ENCODE results near the gene ERC1. TPM values are rescaled to one million over a fixed set of nuclear protein-coding genes. Genes with fewer than 3 reads are reported as not detected.

Gene ERC1
- total RNA-seq, 2 experiments from 2014 or later, result 40.1 to 49.6 TPM

DNA sequence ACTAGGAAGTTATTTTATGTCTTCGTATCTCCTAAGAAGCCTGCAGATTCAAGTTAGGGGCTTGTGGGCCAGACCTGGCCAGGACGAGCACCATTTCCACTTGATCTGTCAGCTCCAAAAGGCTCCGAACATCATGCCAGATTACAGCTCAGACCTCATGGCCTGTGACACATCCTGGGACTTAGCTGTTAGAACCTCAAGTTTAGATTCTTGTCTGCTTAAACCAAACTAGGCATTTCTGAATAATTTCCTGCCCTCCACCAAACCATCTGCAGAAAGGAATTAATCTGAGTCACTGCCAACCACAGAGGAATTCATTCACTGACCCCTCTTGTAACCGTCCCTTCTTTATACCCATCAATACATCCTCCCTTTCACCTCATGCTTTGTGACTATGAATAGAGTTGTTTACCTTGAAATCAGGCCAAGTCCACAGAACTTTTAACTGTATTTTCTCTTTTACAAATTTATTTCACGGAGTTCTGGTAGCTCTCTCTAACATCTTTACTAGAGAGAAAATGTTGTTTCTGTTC lies 483.1 kb downstream of the ERC1 start:
- intact Hi-C loops (cut with DNase I, micrococcal nuclease), result no loop called here
- no peak overlapping the region for H3K27ac Mint-ChIP-seq
- DNase-seq (peak in 1 of 14 experiments; percentile 18), ATAC-seq (ENCODE audit: poor library complexity) (no peak)
- H3K9me3 Mint-ChIP-seq, result no peaks in the 10 kb centered on the region
- ChIA-PET CTCF (no interaction called here), POLR2A (interaction anchor here (1.3 kb wide), 1 partner anchor 15 kb away, joined by 4 read pairs; no protein-coding TSS in a partner anchor)
- no peaks in the 10 kb centered on the region for H3K27me3 Mint-ChIP-seq
- no peaks in the 10 kb centered on the region for H3K27me3 ChIP-seq (ENCODE audit: control insufficient read depth in 1 of 2, insufficient read depth in 2 of 2, low read length in 2 of 2)
- H3K27ac ChIP-seq (ENCODE audit: low read depth in 1 of 2, low read length in 2 of 2), result no peak overlapping the region
- H3K4me1 ChIP-seq (ENCODE audit: insufficient read depth, low read length), result peaks cover 21% of the 10 kb centered on the region
- peaks cover 19% of the 10 kb centered on the region for H3K4me1 Mint-ChIP-seq (ENCODE audit: low read depth)
- H3K36me3 ChIP-seq (ENCODE audit: insufficient read depth, low read length), result no peaks in the 10 kb centered on the region
- no peak overlapping the region for H3K4me3 ChIP-seq (ENCODE audit: low read length)
- no peaks in the 10 kb centered on the region for H3K9me3 ChIP-seq (ENCODE audit: control insufficient read depth in 1 of 2, insufficient read depth in 1 of 2, low read length in 2 of 2)
- no peak for TF ChIP-seq CTCF (IDR thresholded peaks at IDR 0.05)
- no peak overlapping the region for H3K4me3 Mint-ChIP-seq
- no peaks in the 10 kb centered on the region for H3K36me3 Mint-ChIP-seq (ENCODE audit: low read depth)

GRCh38 chr12:1474574-1475153 lies 483.6 kb downstream of the ERC1 start:
- Histone ChIP-seq H3K9me3 (ENCODE audit: control insufficient read depth in 1 of 2, insufficient read depth in 1 of 2, low read length in 2 of 2) (no peaks in the 10 kb centered on the region), H3K4me3 (ENCODE audit: low read length) (no peak overlapping the region), H3K27me3 (ENCODE audit: control insufficient read depth in 1 of 2, insufficient read depth in 2 of 2, low read length in 2 of 2) (no peaks in the 10 kb centered on the region), H3K27ac (ENCODE audit: low read depth in 1 of 2, low read length in 2 of 2) (no peak overlapping the region), H3K36me3 (ENCODE audit: insufficient read depth, low read length) (no peaks in the 10 kb centered on the region), H3K4me1 (ENCODE audit: insufficient read depth, low read length) (peaks cover 21% of the 10 kb centered on the region)
- CTCF ChIA-PET, result interaction anchor here (0.6 kb wide), 1 partner anchor 13 kb away, joined by 3 read pairs; no protein-coding TSS in a partner anchor
- Mint-ChIP-seq H3K4me3 (no peak overlapping the region), H3K4me1 (ENCODE audit: low read depth) (peaks cover 19% of the 10 kb centered on the region), H3K36me3 (ENCODE audit: low read depth) (no peaks in the 10 kb centered on the region), H3K27ac (no peak overlapping the region), H3K9me3 (no peaks in the 10 kb centered on the region), H3K27me3 (no peaks in the 10 kb centered on the region)
- TF ChIP-seq CTCF (IDR thresholded peaks at IDR 0.05), result no peak
- POLR2A ChIA-PET, result interaction anchor here (1.3 kb wide), 1 partner anchor 14 kb away, joined by 4 read pairs; no protein-coding TSS in a partner anchor
- ATAC-seq (ENCODE audit: poor library complexity) (no peak), DNase-seq (no peak)
- intact Hi-C loops (cut with DNase I, micrococcal nuclease), result no loop called here

GRCh38 chr12:1479645-1480044 lies 488.6 kb downstream of the ERC1 start:
- no peaks in the 10 kb centered on the region for H3K27me3 ChIP-seq (ENCODE audit: control insufficient read depth in 1 of 2, insufficient read depth in 2 of 2, low read length in 2 of 2)
- no peaks in the 10 kb centered on the region for H3K36me3 ChIP-seq (ENCODE audit: insufficient read depth, low read length)
- H3K9me3 ChIP-seq (ENCODE audit: control insufficient read depth in 1 of 2, insufficient read depth in 1 of 2, low read length in 2 of 2), result no peaks in the 10 kb centered on the region
- no peak overlapping the region for H3K27ac ChIP-seq (ENCODE audit: low read depth in 1 of 2, low read length in 2 of 2)
- CTCF ChIA-PET, result no interaction called here
- Mint-ChIP-seq H3K27ac (no peak overlapping the region), H3K36me3 (ENCODE audit: low read depth) (peaks cover 15% of the 10 kb centered on the region), H3K4me3 (no peak overlapping the region), H3K9me3 (no peaks in the 10 kb centered on the region), H3K27me3 (no peaks in the 10 kb centered on the region), H3K4me1 (ENCODE audit: low read depth) (no peaks in the 10 kb centered on the region)
- H3K4me3 ChIP-seq (ENCODE audit: low read length), result no peak overlapping the region
- TF ChIP-seq CTCF (IDR thresholded peaks at IDR 0.05), result no peak
- POLR2A ChIA-PET, result no interaction called here
- H3K4me1 ChIP-seq (ENCODE audit: insufficient read depth, low read length), result no peaks in the 10 kb centered on the region
- intact Hi-C loops (cut with DNase I, micrococcal nuclease), result no loop called here
- ATAC-seq (ENCODE audit: poor library complexity), result no peak
- DNase-seq, result no peak
